Breast epithelium (tissue), 3 donors: Measurements from ENCODE around the gene NXN.
"Not testable (repeated sequence)": the region's sequence is repeated elsewhere in the genome, so short reads cannot be mapped to it uniquely, and the experiment has no call there.

Experiments
- CTCF ChIP-seq, 3 donors: fragments of 450-650 bp; IDR thresholded peaks; one replicate each; pipeline ENCODE4 v1.5.1; 2016 to 2017; ENCODE audit warnings: antibody characterized with exemption in 3 of 3, mild to moderate bottlenecking in 3 of 3, moderate library complexity in 3 of 3
- POLR2A ChIP-seq: fragments of 450-650 bp; IDR thresholded peaks from one replicate; pipeline ENCODE4 v1.6.1; 2016; ENCODE audit warnings: antibody characterized with exemption, mild to moderate bottlenecking, moderate library complexity

GRCh38 chr17:867238-867637 is 112.3 kb downstream of the NXN start:
- TF ChIP-seq CTCF (IDR thresholded peaks at IDR 0.05); POLR2A: not testable (repeated sequence)
